Immature natural killer cell (primary cell): Measurements from ENCODE around the gene EVX2. TPM values are rescaled to one million over a fixed set of nuclear protein-coding genes. Genes with fewer than 3 reads are reported as not detected.

Source experiments
- DNase-seq, 3 donors: peaks; one replicate each; pipeline ENCODE4 v3.0.0; 2022; ENCODE audit warnings: mixed read lengths in 1 of 3
- H3K27ac Mint-ChIP-seq, 6 donors: one replicate each; pipeline ENCODE4 v1.8.0; 2020; ENCODE audit warnings: mixed read lengths in 6 of 6, mild to moderate bottlenecking in 5 of 6, inconsistent platforms in 4 of 6, moderate library complexity in 3 of 6
- H3K27me3 Mint-ChIP-seq, 3 donors: one replicate each; pipeline ENCODE4 v1.8.0; 2020 to 2021; ENCODE audit warnings: low read depth in 3 of 3, mild to moderate bottlenecking in 3 of 3, mixed read lengths in 3 of 3, moderate library complexity in 3 of 3, inconsistent platforms in 1 of 3
- H3K36me3 Mint-ChIP-seq, 3 donors: one replicate each; pipeline ENCODE4 v1.8.0; 2020; ENCODE audit warnings: mixed read lengths in 3 of 3, inconsistent platforms in 2 of 3, mild to moderate bottlenecking in 2 of 3
- H3K4me1 Mint-ChIP-seq, 2 donors: one replicate each; pipeline ENCODE4 v1.8.0; 2020; ENCODE audit warnings: inconsistent platforms in 2 of 2, mild to moderate bottlenecking in 2 of 2, mixed read lengths in 2 of 2, moderate library complexity in 1 of 2
- H3K4me3 Mint-ChIP-seq, 5 donors: one replicate each; pipeline ENCODE4 v1.8.0; 2020; ENCODE audit warnings: mild to moderate bottlenecking in 5 of 5, mixed read lengths in 5 of 5, inconsistent platforms in 3 of 5, moderate library complexity in 3 of 5
- H3K9me3 Mint-ChIP-seq, 6 donors: one replicate each; pipeline ENCODE4 v1.8.0; 2020; ENCODE audit warnings: mild to moderate bottlenecking in 6 of 6, mixed read lengths in 6 of 6, inconsistent platforms in 4 of 6, moderate library complexity in 3 of 6
- polyA plus RNA-seq, 3 donors: library from polyadenylated mRNA; unstranded; fragments of 300-500 nt; fragmentation: Illumina TruSeq; gene quantifications; one replicate each; pipeline ENCODE4 v1.2.3, GENCODE V29; 2021

EVX2 gene
- polyA plus RNA-seq, 3 donors from 2014 or later: not detected

- H3K4me3 Mint-ChIP-seq: peak within 1 kb of the TSS in 4 of 5 donors; percentile 24 to 65 (median 52)
- H3K36me3 Mint-ChIP-seq: peaks cover 0 to 9% (median 0%) of the 10 kb centered on the region in 3 donors
- H3K27ac Mint-ChIP-seq: peak within 1 kb of the TSS in 2 of 6 donors; percentile 11 to 50
- DNase-seq: no peak
- peaks cover under 1 to 27% (median 4%) of the 10 kb centered on the region in 6 donors for H3K9me3 Mint-ChIP-seq
- H3K4me1 Mint-ChIP-seq: peaks cover 35 to 36% of the 10 kb centered on the region in 2 donors
- H3K27me3 Mint-ChIP-seq: peaks cover 58 to 83% (median 81%) of the 10 kb centered on the region in 3 donors
Measured at GRCh38 chr2:176092270-176093144, 8.7 kb upstream of the EVX2 start, which contains the start of gene HOXD13. TSS of gene HOXD13 (plus strand) at chr2:176092721. CDS start at chr2:176092891, 170 bp downstream.

- H3K27me3 Mint-ChIP-seq: peaks cover 58 to 87% (median 83%) of the 10 kb centered on the region in 3 donors
- H3K4me3 Mint-ChIP-seq: peak overlapping the region in 4 of 5 donors; percentile 24 to 65 (median 52)
- H3K36me3 Mint-ChIP-seq: peaks cover 0 to 10% (median 4%) of the 10 kb centered on the region in 3 donors
- no peak for DNase-seq
- H3K9me3 Mint-ChIP-seq: peaks cover 3 to 36% (median 7%) of the 10 kb centered on the region in 6 donors
- peak overlapping the region in 2 of 6 donors; percentile 11 to 50 for H3K27ac Mint-ChIP-seq
- H3K4me1 Mint-ChIP-seq: peaks cover 26 to 28% of the 10 kb centered on the region in 2 donors
Measured at GRCh38 chr2:176091329-176092258, 7.8 kb upstream of the EVX2 start.

- Mint-ChIP-seq H3K27ac (no peak overlapping the region), H3K4me3 (no peak overlapping the region), H3K36me3 (peaks cover 0 to 7% (median 4%) of the 10 kb centered on the region in 3 donors), H3K4me1 (peaks cover 19 to 22% of the 10 kb centered on the region in 2 donors), H3K9me3 (peaks cover 4 to 39% (median 7%) of the 10 kb centered on the region in 6 donors), H3K27me3 (peaks cover 58 to 87% (median 82%) of the 10 kb centered on the region in 3 donors)
- no peak for DNase-seq
Measured at GRCh38 chr2:176090862-176091261, 7.1 kb upstream of the EVX2 start.

GRCh38 chr2:176089843-176090395 lies 6.2 kb upstream of the EVX2 start:
- peaks cover 0 to 4% (median 3%) of the 10 kb centered on the region in 3 donors for H3K36me3 Mint-ChIP-seq
- no peak overlapping the region for H3K27ac Mint-ChIP-seq
- H3K9me3 Mint-ChIP-seq: peaks cover 0 to 33% (median 7%) of the 10 kb centered on the region in 6 donors
- no peak overlapping the region for H3K4me3 Mint-ChIP-seq
- DNase-seq: no peak
- H3K27me3 Mint-ChIP-seq: peaks cover 57 to 87% (median 81%) of the 10 kb centered on the region in 3 donors
- peaks cover 19 to 22% of the 10 kb centered on the region in 2 donors for H3K4me1 Mint-ChIP-seq

GRCh38 chr2:176088937-176089842 lies 5.4 kb upstream of the EVX2 start:
- DNase-seq: no peak
- Mint-ChIP-seq H3K4me1 (peaks cover 17 to 24% of the 10 kb centered on the region in 2 donors), H3K27me3 (peaks cover 59 to 88% (median 82%) of the 10 kb centered on the region in 3 donors), H3K36me3 (peaks cover 0 to 4% (median 3%) of the 10 kb centered on the region in 3 donors), H3K27ac (no peak overlapping the region), H3K9me3 (peaks cover 0 to 33% (median 9%) of the 10 kb centered on the region in 6 donors), H3K4me3 (peak overlapping the region in 1 of 5 donors; percentile 36)

GRCh38 chr2:176088048-176088936 lies 4.5 kb upstream of the EVX2 start:
- H3K27ac Mint-ChIP-seq: no peak overlapping the region
- peak overlapping the region; percentile 62 to 87 (median 78) for H3K4me3 Mint-ChIP-seq
- peaks cover 59 to 88% (median 82%) of the 10 kb centered on the region in 3 donors for H3K27me3 Mint-ChIP-seq
- peaks cover 0 to 11% (median 3%) of the 10 kb centered on the region in 3 donors for H3K36me3 Mint-ChIP-seq
- DNase-seq: no peak
- H3K4me1 Mint-ChIP-seq: peaks cover 15 to 18% of the 10 kb centered on the region in 2 donors
- H3K9me3 Mint-ChIP-seq: peaks cover 0 to 32% (median 10%) of the 10 kb centered on the region in 6 donors

- Mint-ChIP-seq H3K9me3 (peaks cover 0 to 38% (median 10%) of the 10 kb centered on the region in 6 donors), H3K36me3 (peaks cover 0 to 11% (median 3%) of the 10 kb centered on the region in 3 donors), H3K4me3 (peak overlapping the region in 2 of 5 donors; percentile 17 to 78), H3K27me3 (peaks cover 66 to 94% (median 89%) of the 10 kb centered on the region in 3 donors), H3K27ac (no peak overlapping the region), H3K4me1 (peaks cover 15 to 18% of the 10 kb centered on the region in 2 donors)
- no peak for DNase-seq
Measured at GRCh38 chr2:176087330-176088047, 3.7 kb upstream of the EVX2 start.

- no peak overlapping the region for H3K4me3 Mint-ChIP-seq
- peaks cover 8 to 47% (median 15%) of the 10 kb centered on the region in 6 donors for H3K9me3 Mint-ChIP-seq
- peaks cover 69 to 96% (median 92%) of the 10 kb centered on the region in 3 donors for H3K27me3 Mint-ChIP-seq
- peaks cover 13 to 22% of the 10 kb centered on the region in 2 donors for H3K4me1 Mint-ChIP-seq
- H3K36me3 Mint-ChIP-seq: peaks cover 0 to 11% (median 6%) of the 10 kb centered on the region in 3 donors
- peak overlapping the region in 1 of 6 donors; percentile 57 for H3K27ac Mint-ChIP-seq
- DNase-seq: no peak
Measured at GRCh38 chr2:176085861-176086771, 2.4 kb upstream of the EVX2 start.

GRCh38 chr2:176085120-176085788 lies 1.5 kb upstream of the EVX2 start:
- Mint-ChIP-seq H3K4me3 (no peak overlapping the region), H3K9me3 (peaks cover 10 to 52% (median 18%) of the 10 kb centered on the region in 6 donors), H3K36me3 (peaks cover 0 to 11% (median 8%) of the 10 kb centered on the region in 3 donors), H3K27me3 (peaks cover 71 to 96% (median 91%) of the 10 kb centered on the region in 3 donors), H3K27ac (peak overlapping the region in 1 of 6 donors; percentile 57), H3K4me1 (peaks cover 17 to 22% of the 10 kb centered on the region in 2 donors)
- DNase-seq: no peak
